ENCODE data around the gene JPT2.

Gene JPT2

DNA sequence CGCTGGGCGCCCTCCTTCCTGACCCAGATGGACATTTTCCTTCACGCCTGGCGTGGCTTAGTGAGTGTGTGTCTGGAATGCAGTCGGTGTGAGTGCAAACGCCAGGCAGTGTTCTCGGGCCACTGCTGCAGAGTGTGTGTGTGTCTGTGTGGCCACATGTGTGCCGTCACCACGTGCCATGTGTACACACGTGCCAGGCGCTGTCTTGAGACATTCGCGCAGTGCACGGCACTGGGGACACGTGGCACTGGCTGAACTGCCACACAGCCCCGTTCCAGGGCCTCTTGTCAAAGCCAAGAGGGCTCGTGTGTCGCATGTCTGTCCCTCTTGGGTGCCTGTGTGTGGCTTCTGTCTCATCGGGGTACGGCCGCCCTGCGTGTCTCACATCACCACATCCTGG lies 56.7 kb downstream of the JPT2 start:
- no peak for DNase-seq (ENCODE audit: low spot score)

GRCh38 chr16:1740234-1740633 lies 62.2 kb downstream of the JPT2 start:
- DNase-seq (ENCODE audit: low spot score) = no peak

DNA sequence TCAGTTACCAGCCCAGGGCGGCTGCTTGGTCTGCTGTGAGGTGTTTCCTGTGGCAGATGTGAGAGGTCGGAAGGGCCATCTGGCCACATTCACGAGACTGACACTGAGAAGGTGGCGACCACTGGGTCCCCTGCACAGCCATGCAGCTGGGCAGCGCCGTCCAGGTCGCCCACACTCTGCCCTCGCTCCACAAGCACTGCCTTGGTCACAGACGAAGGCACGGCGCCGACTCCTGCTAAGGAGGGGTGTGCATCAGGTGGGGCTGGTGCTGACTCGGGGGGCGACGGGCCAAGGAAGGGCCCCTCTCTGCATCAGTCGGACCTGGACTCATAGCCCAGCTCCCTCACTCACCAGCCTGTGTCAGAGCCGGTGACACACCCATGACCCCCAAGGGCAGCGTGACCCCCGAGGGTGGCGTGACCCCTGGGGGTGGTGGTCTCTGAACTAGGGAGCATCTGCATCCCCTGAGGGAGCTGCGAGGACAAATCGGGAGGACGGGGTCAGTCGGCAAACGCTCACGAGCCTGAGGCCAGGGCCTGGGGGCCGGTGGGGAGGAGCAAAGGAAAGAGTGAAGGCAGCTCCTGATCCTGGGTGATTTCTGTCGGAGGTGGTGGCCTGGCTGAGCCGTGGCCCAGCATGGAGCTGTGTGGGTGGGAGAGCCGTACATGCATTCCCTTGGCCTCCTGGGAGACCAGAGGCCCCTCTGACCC lies 62.9 kb downstream of the JPT2 start:
- no peak for DNase-seq (ENCODE audit: low spot score)

DNA sequence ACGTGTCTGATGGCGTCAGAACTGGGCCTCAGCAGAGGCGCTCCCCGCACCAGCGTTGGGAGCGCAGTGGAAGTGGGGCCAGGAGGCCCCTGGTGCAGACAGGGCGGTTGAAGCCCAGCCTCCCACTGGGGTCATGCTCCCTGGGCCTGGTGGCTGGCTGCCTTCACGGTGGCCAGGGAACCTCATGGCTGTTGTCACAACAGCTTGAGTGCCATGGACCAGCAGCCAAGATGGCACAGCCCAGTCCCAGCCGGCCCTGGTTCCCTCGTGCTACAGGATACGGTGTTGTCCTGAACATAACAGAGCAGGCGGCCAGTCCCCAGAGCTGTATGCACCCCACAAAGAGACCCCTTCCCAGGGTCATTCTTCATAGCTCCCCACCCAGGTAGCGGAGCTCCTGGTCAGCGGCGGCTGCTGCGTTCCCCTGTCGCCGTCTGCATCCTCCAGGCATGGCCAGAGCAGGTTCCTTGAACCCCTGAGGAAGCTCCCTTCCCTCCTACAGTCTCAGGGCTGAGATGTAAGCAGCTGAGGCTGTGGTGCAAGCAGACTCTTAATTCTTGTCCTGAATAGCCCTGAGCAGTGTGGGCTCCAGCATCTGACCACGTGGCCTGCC lies 63.6 kb downstream of the JPT2 start:
- DNase-seq (ENCODE audit: low spot score) = no peak

DNA sequence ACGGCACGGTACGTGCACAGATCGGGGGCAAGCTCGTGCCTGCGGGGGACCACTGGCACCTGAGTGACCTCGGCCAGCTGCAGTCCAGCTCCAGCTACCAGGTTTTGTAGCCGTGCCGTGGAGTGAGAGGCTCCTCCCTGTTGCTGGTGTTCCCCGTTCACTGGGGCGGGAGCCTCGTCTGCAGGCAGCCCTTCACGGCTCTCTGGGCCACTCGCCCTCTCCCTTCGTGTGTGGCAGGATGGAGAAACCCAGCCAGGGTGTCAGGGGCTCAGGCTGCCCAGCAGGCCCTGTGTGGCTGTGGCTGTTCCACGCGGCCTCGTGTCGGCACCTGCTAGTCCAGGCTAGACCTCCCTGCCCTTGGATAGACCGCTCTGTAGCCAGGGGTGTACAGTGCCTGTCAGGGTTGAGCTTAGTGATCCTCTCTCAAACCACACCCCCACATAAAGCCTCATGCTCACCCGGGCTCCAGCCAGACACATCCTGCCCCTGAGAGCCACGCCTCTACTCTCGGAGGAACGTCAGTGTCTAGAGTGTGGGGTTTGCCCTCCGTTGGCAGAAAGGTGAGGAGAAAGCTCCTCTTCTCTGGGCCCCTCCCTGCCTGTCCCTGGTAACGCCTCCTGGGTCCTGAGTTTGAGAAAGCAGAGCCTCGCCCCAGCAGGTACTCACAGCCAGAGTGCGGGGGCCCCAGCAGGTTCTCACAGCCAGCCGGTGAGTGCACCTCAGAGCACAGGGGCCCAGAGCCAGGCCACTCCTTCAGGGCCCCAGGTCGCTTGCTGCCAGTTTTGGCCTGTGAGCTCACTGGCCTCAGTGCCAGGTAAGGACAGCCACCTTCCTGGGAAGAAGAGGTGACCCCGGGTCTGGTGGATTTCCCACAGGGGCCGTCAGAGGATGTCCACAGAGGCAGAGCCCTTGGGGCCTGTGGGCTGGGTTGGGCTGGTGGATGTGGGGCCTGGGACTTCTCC lies 65.6 kb downstream of the JPT2 start:
- DNase-seq (ENCODE audit: low spot score) = no peak

GRCh38 chr16:1744338-1744840 lies 66.3 kb downstream of the JPT2 start:
- no peak for DNase-seq (ENCODE audit: low spot score)

DNA sequence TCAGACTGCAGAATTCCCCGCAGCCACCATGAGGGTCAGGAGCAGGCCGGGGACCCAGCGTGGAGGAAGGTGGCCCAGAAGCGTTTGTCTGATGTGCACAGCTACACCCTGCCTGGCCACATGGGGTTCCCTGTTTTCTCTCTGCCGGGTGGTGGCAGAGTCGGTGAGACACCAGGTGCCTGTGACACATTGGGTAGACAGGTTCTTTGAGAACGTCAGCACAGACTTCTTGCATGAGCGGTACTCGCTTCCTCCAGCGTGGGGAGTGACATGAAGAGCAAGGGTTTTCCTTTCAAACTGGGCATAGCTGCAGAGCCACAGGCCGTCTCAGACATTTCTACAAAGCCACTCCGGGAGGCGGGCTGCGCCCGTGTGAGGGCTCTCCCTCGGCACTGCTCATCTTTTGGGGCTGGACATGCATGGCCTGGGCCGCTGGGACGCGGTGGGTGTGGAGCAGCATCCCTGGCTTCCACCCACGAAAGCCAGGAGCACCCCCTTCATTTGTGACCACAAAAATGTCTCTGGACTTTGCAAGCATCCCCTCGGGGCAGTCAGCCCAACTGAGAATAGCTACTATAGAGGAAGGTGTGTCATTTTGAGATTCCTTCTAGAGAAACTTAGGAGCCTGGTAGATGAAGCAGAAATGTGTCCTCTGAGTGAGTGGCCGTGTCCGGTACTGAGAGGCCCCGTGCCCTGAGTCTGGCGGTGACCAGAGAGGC lies 67.3 kb downstream of the JPT2 start:
- peak; percentile 84 for DNase-seq (ENCODE audit: low spot score)

DNA sequence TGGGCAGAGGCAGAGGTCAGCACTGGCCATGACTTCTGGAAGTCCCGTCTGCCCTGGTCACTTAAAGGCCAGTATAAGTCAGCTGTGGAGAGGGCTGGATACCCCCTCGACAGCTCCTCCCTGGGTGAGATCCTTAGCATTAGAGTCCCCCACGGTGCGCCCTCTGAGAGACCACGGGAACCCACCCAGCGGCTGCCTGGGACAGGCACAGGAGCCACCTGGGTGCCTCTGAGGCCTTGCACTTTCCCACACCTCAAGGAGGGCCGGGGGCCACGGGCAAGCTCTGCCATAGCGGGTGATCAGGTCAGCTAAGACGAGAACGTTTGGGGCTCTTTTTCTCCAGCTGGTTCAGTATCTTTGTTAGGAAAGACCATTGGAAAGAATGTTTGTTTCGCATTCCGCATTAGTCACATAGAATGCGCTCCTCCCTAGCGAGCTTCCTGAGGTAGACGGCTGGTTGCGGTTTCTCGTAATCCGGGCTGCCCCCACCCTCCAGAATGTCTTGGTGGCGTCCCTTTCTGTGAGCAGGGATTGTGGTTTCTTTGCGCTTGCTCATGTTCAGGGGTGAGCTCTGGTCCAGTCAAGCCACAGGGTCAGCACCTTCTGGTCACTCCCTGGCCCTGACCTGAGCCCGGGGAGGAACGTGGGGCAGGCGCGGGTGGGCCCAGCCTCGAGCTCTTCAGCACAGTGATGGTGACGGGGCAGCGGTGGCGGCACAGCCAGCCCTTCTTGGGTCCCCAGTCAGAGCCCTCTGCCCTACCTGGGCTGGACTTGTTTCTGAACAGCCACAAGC lies 68.0 kb downstream of the JPT2 start:
- DNase-seq (ENCODE audit: low spot score) = no peak

DNA sequence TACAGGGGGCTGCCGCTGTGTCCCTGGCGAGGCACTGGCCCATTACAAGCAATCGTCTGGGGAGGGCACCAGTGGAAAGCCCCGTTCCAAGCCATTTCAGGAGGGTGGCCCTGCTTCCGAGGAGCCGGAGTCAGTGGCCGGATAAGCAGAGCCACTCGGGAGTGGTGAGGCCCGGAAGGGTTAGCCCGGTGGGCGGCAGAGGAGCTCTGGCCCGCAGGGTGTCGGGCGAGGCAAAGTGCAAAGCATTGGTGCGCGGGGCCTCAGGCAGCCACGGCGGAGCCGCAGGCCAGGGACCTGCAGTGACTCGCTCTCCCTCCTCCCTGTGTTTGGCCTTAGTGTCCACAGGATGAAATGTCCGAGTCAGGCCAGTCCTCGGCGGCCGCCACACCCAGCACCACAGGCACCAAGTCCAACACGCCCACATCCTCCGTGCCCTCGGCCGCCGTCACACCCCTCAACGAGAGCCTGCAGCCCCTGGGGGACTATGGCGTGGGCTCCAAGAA lies 68.7 kb downstream of the JPT2 start:
- no peak for DNase-seq (ENCODE audit: low spot score)

GRCh38 chr16:1747934-1748333 lies 69.9 kb downstream of the JPT2 start:
- no peak for DNase-seq (ENCODE audit: low spot score)

- DNase-seq (ENCODE audit: low spot score) = no peak
Observed at GRCh38 chr16:1749152-1750117, 71.4 kb downstream of the JPT2 start.
